K562 (cell line): ENCODE results near the gene CYB5R3. TPM values are rescaled to one million over a fixed set of nuclear protein-coding genes. Genes with fewer than 3 reads are reported as not detected.

Experiments
- EP400 ChIP-seq: fragments of 450-650 bp; IDR thresholded peaks from 2 replicates; pipeline ENCODE4 v1.6.1; 2017; ENCODE audit warnings: antibody characterized with exemption, mild to moderate bottlenecking, moderate library complexity
- ETV6 ChIP-seq, 3 experiments: fragments of 150-350 bp in 1 of 3; sonication (generic) in 1 of 3; formaldehyde crosslinking in 1 of 3; IDR thresholded peaks; 2 replicates each; pipeline versions ENCODE4 v1.6.1 to v1.8.0; 2014 to 2022; ENCODE audit warnings: borderline replicate concordance in 2 of 3, low read depth in 2 of 3, antibody characterized with exemption in 1 of 3, low read length in 1 of 3, mild to moderate bottlenecking in 1 of 3, missing genetic modification reagents in 1 of 3
- NBN ChIP-seq: fragments of 450-650 bp; IDR thresholded peaks from 2 replicates; pipeline ENCODE4 v1.6.1; 2016; ENCODE audit warnings: low read depth, mild to moderate bottlenecking
- RREB1 ChIP-seq: fragments of 250-450 bp; sonication (Bioruptor Pico); IDR thresholded peaks from 2 replicates; pipeline ENCODE4 v1.4.0; 2020
- SMAD2 ChIP-seq: fragments of 150-350 bp; IDR thresholded peaks from 2 replicates; pipeline ENCODE4 v1.6.1; 2014; ENCODE audit warnings: low read depth, mild to moderate bottlenecking, low read length
- SRSF3 ChIP-seq: fragments of 200-400 bp; formaldehyde crosslinking; IDR thresholded peaks from 2 replicates; pipeline ENCODE4 v1.6.1; 2016; ENCODE audit warnings: mild to moderate bottlenecking, low read length, moderate library complexity; ENCODE audit not compliant: insufficient read depth
- TFAP4 ChIP-seq: sonication (generic); formaldehyde crosslinking; IDR thresholded peaks from 2 replicates; pipeline ENCODE4 v1.8.0; 2022; ENCODE audit warnings: missing genetic modification reagents, mild to moderate bottlenecking, moderate library complexity, borderline replicate concordance
- THAP12 ChIP-seq: fragments of 250-450 bp; sonication (Bioruptor Pico); IDR thresholded peaks from 2 replicates; pipeline ENCODE4 v1.9.0; 2021; ENCODE audit warnings: mild to moderate bottlenecking, inconsistent platforms
- ZNF121 ChIP-seq: sonication (generic); formaldehyde crosslinking; conservative IDR thresholded peaks from 2 replicates; pipeline ENCODE4 v1.8.0; 2022; ENCODE audit warnings: missing genetic modification reagents
- ZNF124 ChIP-seq: sonication (generic); formaldehyde crosslinking; IDR thresholded peaks from 2 replicates; pipeline ENCODE4 v1.8.1; 2022; ENCODE audit warnings: missing genetic modification reagents
- ZNF165 ChIP-seq: fragments of 250-450 bp; sonication (Bioruptor Pico); IDR thresholded peaks from 2 replicates; pipeline ENCODE4 v1.4.0; 2020; ENCODE audit warnings: borderline replicate concordance
- ZNF197 ChIP-seq: fragments of 200-800 bp; sonication (Bioruptor generic); IDR thresholded peaks from 2 replicates; pipeline ENCODE4 v1.6.1; 2016; ENCODE audit warnings: low read depth, missing genetic modification characterization, missing compliant biosample characterization
- ZNF253 ChIP-seq: fragments of 250-450 bp; sonication (Bioruptor Pico); conservative IDR thresholded peaks from 2 replicates; pipeline ENCODE4 v1.6.1; 2021; ENCODE audit warnings: mild to moderate bottlenecking
- ZNF316 ChIP-seq: fragments of 450-650 bp; IDR thresholded peaks from 2 replicates; pipeline ENCODE4 v1.6.1; 2016
- ZNF398 ChIP-seq: fragments of 250-450 bp; sonication (Bioruptor Pico); IDR thresholded peaks from 2 replicates; pipeline ENCODE4 v1.8.0; 2021; ENCODE audit warnings: moderate library complexity, mild to moderate bottlenecking, inconsistent platforms
- polyA plus RNA-seq, 8 experiments: library from polyadenylated mRNA; depleted of rRNA in 4 of 8; stranded (reverse) in 5 of 8; unstranded in 3 of 8; fragments of >200 nt; fragmentation: Nextera tagmentation in 2 of 8; fragmentation: Illumina TruSeq in 1 of 8; extraction: Ambion mirVana in 2 of 8; extraction: Trizol in 1 of 8; gene quantifications; 2 replicates each; pipeline versions ENCODE4 v1.2.1 to v1.2.3, GENCODE V29; 2011 to 2014; ENCODE audit warnings: inconsistent platforms in 1 of 8, missing spikeins in 1 of 8
- total RNA-seq, 7 experiments: library from RNA; depleted of rRNA in 6 of 7; stranded (reverse); fragments of >200 nt in 6 of 7; fragmentation: Illumina TruSeq in 2 of 7; extraction: Trizol in 2 of 7; gene quantifications; 2 replicates each; pipeline versions ENCODE4 v1.2.1 to v1.2.3, GENCODE V29; 2011 to 2021; ENCODE audit warnings: low replicate concordance in 1 of 7

The CYB5R3 gene
- total and polyA plus RNA-seq, 9 of the 15 experiments (the other 6 are each of a cell fraction or from before 2014, with no cell fraction given), result 1.4 to 66.8 (median 23.4) TPM

GRCh38 chr22:42581762-42582716, 67.2 kb downstream of the CYB5R3 start (continued):
- 0 out of 2 replicates have a peak, but pooled peaks have one; percentile 51 for TF ChIP-seq THAP12 (CRISPR knock-in tag)
- TF ChIP-seq ZNF398 (CRISPR knock-in tag), result no peak
- no peak for TF ChIP-seq SRSF3
- no peak for TF ChIP-seq ZNF121 (CRISPR knock-in tag)
- no peak for TF ChIP-seq ZNF197
- no peak for TF ChIP-seq NBN
- TF ChIP-seq ZNF124 (CRISPR knock-in tag), result no peak
- TF ChIP-seq ZNF165 (CRISPR knock-in tag), result no peak
- no peak for TF ChIP-seq ETV6 (IDR thresholded peaks at IDR 0.05; ENCODE audit: borderline replicate concordance in 1 of 2, low read depth in 2 of 2, low read length in 1 of 2)
- TF ChIP-seq ETV6 (CRISPR knock-in tag; IDR thresholded peaks at IDR 0.05; ENCODE audit: borderline replicate concordance), result no peak
- TF ChIP-seq RREB1 (CRISPR knock-in tag), result no peak
- TF ChIP-seq ZNF253 (CRISPR knock-in tag), result no peak
- peak; percentile 58; the same call in 1 of the 2 replicates for TF ChIP-seq EP400
- TF ChIP-seq TFAP4 (CRISPR knock-in tag), result peak; percentile 43; the same call in 1 of the 2 replicates
- no peak for TF ChIP-seq ZNF316
- TF ChIP-seq SMAD2, result no peak
